Neural progenitor cell (in vitro differentiated cells): ENCODE data around the gene MYO18B.

ENCODE experiments used
- CTCF ChIP-seq: fragments of 200-600 bp; sonication (generic); IDR thresholded peaks from 2 replicates; pipeline ENCODE4 v1.5.1; 2017; ENCODE audit warnings: antibody characterized with exemption, mild to moderate bottlenecking
- EZH2 ChIP-seq: fragments of 200-600 bp; sonication (generic); IDR thresholded peaks from 2 replicates; pipeline ENCODE4 v1.6.1; 2017; ENCODE audit warnings: antibody characterized with exemption, mild to moderate bottlenecking, moderate library complexity

GRCh38 chr22:26047516-26047915 is 305.5 kb downstream of the MYO18B start:
- TF ChIP-seq CTCF (no peak), EZH2 (no peak)
